HG03571 (cell line): ENCODE measurements around the gene PTPRN2.

Source experiments
- ATAC-seq: cut with Tn5 transposase; IDR thresholded peaks from one replicate; pipeline ENCODE4 v1.9.1; 2021; ENCODE audit not compliant: unreplicated experiment

The PTPRN2 gene

DNA sequence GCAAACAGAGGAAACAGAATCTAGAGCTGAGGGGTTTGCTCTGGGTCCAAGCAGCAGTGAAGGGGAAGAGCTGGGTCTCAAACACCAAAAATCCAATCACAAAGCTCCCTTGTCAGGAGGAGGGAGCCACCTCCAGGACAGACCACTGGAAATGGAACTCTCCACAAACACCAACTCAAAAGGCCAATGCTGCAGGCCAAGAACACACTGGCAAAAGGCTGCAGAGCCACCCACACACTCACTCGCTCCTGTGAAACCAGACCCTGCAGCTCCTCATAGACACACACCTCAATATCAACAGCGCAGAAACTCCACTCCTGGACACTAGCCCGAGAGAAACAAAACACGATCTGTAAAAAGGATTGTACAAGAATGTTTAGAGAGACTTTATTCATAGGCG, 213.5 kb downstream of the PTPRN2 start:
- ATAC-seq = no peak

- ATAC-seq = no peak
These were observed 214.0 kb downstream of the PTPRN2 start for GRCh38 chr7:158373476-158374133.

- ATAC-seq = no peak
These were observed 215.0 kb downstream of the PTPRN2 start for GRCh38 chr7:158372400-158373342.

- ATAC-seq = no peak
These were observed 215.8 kb downstream of the PTPRN2 start for GRCh38 chr7:158371856-158372255.

GRCh38 chr7:158369866-158370265, 217.8 kb downstream of the PTPRN2 start:
- ATAC-seq = no peak

DNA sequence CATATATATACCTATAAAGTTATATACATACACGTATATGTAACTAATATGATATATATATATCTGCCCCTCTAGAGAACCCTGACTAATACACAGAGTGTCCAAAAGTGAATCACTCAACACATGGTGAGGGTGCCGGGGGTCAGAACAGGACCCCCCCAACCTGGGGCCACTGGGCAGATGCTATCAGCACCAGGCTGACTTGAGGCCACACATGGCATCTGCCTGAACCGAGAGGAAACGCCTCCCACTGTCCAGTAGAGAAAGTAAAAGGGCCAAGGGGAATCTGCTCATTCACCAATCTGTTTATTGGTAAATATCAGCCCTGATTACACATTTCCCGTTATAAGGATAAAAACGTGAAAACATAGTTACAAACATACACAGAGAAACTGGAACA, 218.3 kb downstream of the PTPRN2 start:
- no peak for ATAC-seq

- no peak for ATAC-seq
These were observed 219.2 kb downstream of the PTPRN2 start for GRCh38 chr7:158368449-158368848.

DNA sequence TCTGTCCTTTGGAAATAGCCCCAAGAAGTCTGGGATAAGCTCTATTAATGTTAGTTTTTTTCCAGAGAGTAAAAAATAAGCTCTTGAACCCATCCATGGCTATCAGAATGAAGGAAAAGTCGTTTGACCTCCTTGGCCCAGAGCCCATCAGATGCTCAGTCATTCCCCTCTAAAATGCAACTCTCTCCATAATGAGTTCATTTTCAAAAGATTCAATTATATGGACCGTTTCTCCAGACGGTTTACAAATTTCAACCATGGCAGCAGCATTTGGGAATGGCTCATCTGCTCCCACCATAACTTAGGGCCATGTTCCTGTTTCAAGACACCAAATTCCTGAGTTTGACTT, 220.0 kb downstream of the PTPRN2 start:
- ATAC-seq = no peak

GRCh38 chr7:158366916-158367633, 220.5 kb downstream of the PTPRN2 start:
- ATAC-seq = no peak

DNA sequence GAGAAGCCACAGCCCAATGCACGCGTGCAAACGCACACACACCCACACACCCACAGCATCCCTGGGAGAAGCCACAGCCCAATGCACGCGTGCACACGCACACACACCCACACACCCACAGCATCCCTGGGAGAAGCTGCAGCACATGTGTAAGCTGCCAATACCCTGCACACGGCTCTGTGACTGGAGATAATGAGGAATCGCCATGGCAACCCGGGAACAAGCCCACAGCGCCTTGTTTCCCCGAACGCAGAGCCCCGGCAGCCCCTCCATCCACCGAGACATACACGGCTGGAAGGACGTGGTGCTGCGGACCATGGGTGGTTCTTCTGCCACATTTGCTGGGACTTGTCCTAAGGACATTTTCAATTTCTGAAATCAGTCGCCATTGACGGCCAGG, 221.3 kb downstream of the PTPRN2 start:
- ATAC-seq = no peak

- ATAC-seq = no peak
These were observed 222.4 kb downstream of the PTPRN2 start for GRCh38 chr7:158365267-158365666.

GRCh38 chr7:158364451-158364850, 223.2 kb downstream of the PTPRN2 start:
- ATAC-seq = no peak

DNA sequence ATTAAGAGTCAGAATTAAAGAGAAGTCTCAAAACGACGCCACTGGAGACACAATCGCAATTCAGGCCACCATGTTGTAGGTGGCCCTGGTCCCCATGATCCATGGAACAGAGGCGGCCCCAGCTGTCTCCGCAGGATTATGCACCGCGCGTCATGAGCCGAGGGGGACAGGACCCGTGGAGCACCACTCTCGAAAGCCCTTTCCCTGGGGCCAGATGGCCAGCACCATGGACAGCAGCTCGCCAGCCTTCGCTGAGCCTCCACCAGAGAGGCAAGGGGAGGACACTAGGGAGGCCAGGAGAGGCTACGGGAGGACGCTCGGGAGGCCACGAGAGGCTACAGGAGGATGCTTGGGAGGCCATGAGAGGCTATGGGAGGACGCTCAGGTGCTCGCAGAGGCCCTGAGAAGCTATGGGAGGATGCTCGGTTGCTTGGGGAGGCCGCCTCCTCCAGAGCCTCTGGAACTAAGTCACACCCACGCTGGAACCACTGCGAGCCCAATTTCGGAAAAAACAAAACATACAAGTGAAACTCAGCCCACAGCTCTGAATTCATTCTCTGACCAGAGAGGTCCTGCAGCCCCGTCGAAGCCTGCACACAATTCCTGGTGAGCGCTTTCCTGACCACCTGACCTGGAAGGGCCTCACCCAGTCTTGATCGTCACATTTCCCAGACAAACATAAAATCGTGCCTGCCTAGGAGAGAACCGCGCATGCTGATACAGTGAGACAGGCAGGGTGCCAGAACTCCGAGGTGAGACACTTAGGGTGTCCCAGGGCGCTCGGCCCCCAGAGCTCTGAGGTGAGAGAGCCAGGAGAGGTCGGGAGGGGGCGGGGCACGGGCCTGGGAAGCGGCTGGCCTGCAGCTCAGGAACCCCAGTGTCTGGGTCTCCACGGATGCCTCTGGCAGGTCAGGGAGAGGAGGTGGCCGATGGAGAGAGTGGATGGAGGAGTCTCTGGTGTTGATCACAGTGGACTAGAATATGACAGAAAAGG, 224.4 kb downstream of the PTPRN2 start:
- no peak for ATAC-seq

- ATAC-seq = no peak
These were observed 225.6 kb downstream of the PTPRN2 start for GRCh38 chr7:158362001-158362400.

DNA sequence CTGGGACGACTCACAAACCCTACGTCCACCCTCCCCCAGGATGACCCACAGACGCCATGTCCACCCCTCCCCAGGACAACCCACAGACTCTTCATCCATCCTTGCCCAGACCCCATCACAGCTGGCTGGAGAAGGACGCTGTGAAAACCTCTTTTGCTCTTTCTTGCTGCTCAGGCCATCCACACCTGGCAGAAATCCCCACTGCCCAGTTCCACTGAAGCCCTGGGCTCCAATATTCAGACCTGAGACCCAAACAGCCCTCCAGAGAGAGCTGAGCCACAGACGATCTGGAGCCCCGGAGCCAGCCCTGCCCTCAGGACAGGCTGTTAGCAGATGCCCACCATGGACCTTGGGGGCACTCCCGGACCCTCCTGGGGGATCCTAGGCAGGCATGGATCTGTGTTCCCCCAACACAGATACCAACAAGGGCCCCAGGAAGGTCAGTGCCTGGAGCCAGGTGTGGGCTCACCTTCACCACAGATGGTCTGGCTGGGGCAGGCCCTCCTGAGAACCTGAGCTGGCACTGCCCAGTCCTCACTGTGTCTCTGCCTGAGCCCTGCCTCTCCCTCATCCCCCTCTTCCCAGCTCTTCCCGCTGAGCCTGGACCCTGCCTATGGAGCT, 226.2 kb downstream of the PTPRN2 start:
- ATAC-seq = no peak

- no peak for ATAC-seq
These were observed 228.5 kb downstream of the PTPRN2 start for GRCh38 chr7:158358926-158359645.

- ATAC-seq = no peak
These were observed 229.5 kb downstream of the PTPRN2 start for GRCh38 chr7:158357898-158358821.

DNA sequence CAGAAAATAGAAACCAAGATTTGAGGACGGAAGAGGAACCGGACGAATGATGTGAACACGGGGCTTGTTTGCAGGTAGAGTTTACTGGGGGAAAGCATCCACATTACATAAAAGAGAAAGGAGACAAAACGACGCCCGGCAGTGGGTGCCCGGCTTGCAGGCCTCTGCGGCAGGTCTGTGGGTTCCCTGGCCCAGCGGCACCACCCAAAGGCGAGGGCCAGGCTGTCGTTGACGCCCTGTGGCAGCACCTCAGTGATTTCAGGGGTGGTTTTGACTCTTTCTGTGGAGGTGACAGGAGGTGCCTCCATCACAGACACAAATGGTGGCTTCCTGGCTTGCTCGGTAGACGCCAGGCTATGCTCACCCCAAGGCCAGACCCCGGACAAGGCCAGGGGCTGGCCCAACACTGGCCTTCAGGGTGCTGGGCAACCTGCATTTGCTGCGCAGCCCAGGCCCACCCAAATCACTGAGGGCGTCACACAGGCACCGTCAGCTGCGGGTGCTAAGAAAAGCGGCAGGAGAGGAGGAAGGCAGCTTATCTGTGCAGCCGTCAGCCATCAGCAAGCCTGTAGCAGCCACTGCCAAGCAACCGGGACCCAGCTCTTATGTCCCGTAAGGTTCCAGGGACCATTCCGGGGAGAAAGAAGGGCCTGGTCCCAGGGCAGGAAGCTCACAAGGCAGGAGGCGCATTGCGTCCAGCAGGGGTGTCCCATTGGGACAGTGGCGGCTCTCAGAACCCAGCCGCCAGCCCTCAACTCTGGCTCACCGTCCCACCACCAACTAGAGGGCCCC, 230.3 kb downstream of the PTPRN2 start:
- ATAC-seq = no peak
